PFSK-1 (cell line): ENCODE data around the gene SGIP1.

Source experiments
- FOXP2 ChIP-seq: optimal IDR thresholded peaks from 2 replicates; pipeline ENCODE3; 2011; ENCODE audit warnings: borderline replicate concordance, control low read depth, inconsistent platforms; ENCODE audit not compliant: insufficient read depth; ENCODE audit errors: extremely low read length, extremely low read depth
- POLR2AphosphoS5 ChIP-seq: IDR thresholded peaks from 2 replicates; pipeline ENCODE4 v1.6.1; 2012; ENCODE audit warnings: low read depth, mild to moderate bottlenecking, control low read depth, low read length, moderate library complexity
- SIN3A ChIP-seq: IDR thresholded peaks from 2 replicates; pipeline ENCODE4 v1.6.1; 2012; ENCODE audit warnings: mild to moderate bottlenecking, low read length, moderate library complexity, borderline replicate concordance; ENCODE audit not compliant: insufficient read depth
- TAF1 ChIP-seq: IDR thresholded peaks from 2 replicates; pipeline ENCODE4 v1.6.1; 2012; ENCODE audit warnings: low read length, control low read depth, borderline replicate concordance; ENCODE audit not compliant: insufficient read depth
- TF ChIP-seq, protein P1 (sequence below), 2 experiments: IDR thresholded peaks; 2 replicates each; pipeline versions ENCODE4 v1.6.1 to v1.8.0; 2011 to 2012; ENCODE audit warnings: low read depth in 2 of 2, low read length in 2 of 2, control low read depth in 1 of 2, inconsistent platforms in 1 of 2, mild to moderate bottlenecking in 1 of 2, moderate library complexity in 1 of 2; ENCODE audit not compliant: insufficient read depth in 1 of 2

DNA sequence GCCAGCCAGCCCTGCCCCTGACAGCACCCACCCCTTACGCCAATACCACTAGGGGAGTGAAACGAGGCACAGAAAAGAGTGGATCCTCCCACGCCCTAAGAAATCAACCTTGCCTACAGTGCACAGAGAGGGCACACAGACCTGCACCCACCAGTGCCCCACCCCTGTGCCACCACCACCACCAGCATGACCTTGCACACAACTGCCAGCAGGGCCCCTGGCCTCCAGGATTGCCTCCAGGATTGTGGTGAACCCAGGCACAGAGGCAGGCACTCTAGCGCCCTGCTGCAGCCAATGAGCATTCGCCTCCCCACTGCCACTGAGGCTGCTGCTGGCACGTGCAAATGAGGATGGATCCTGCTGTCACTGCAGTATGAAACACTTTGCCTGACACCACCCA is 23.5 kb upstream of the SGIP1 start:
- TF ChIP-seq TAF1: no peak
- TF ChIP-seq POLR2AphosphoS5: no peak
- TF ChIP-seq, protein P1, sequence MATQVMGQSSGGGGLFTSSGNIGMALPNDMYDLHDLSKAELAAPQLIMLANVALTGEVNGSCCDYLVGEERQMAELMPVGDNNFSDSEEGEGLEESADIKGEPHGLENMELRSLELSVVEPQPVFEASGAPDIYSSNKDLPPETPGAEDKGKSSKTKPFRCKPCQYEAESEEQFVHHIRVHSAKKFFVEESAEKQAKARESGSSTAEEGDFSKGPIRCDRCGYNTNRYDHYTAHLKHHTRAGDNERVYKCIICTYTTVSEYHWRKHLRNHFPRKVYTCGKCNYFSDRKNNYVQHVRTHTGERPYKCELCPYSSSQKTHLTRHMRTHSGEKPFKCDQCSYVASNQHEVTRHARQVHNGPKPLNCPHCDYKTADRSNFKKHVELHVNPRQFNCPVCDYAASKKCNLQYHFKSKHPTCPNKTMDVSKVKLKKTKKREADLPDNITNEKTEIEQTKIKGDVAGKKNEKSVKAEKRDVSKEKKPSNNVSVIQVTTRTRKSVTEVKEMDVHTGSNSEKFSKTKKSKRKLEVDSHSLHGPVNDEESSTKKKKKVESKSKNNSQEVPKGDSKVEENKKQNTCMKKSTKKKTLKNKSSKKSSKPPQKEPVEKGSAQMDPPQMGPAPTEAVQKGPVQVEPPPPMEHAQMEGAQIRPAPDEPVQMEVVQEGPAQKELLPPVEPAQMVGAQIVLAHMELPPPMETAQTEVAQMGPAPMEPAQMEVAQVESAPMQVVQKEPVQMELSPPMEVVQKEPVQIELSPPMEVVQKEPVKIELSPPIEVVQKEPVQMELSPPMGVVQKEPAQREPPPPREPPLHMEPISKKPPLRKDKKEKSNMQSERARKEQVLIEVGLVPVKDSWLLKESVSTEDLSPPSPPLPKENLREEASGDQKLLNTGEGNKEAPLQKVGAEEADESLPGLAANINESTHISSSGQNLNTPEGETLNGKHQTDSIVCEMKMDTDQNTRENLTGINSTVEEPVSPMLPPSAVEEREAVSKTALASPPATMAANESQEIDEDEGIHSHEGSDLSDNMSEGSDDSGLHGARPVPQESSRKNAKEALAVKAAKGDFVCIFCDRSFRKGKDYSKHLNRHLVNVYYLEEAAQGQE (IDR thresholded peaks at IDR 0.05; ENCODE audit: insufficient read depth in 1 of 2, low read depth in 2 of 2, low read length in 2 of 2): no peak
- TF ChIP-seq SIN3A: no peak
- no peak for TF ChIP-seq FOXP2
